ENCODE data around the gene ERP44. TPM values are rescaled to one million over a fixed set of nuclear protein-coding genes. Genes with fewer than 3 reads are reported as not detected.

ERP44 gene
- total and polyA plus RNA-seq, 10 donors = 9.5 to 21.4 (median 17.2) TPM

DNA sequence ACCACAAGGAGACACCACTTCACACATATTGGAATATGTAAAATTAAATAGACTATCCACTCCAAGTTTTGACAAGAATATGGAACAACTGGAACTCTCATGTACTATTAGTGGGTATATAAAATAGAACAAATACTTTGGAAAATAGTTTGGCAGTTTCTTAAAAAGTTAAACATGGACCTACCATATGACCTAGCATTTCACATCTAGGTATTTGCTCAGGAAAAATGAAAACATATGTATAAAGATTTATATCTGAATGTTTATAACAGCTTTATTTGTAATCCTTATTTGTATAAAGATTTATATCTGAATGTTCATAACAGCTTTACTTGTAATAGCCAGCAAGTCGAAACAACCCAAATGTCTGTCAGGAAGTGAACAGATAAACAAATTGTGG, 49.2 kb downstream of the ERP44 start:
- TF ChIP-seq, protein P1, sequence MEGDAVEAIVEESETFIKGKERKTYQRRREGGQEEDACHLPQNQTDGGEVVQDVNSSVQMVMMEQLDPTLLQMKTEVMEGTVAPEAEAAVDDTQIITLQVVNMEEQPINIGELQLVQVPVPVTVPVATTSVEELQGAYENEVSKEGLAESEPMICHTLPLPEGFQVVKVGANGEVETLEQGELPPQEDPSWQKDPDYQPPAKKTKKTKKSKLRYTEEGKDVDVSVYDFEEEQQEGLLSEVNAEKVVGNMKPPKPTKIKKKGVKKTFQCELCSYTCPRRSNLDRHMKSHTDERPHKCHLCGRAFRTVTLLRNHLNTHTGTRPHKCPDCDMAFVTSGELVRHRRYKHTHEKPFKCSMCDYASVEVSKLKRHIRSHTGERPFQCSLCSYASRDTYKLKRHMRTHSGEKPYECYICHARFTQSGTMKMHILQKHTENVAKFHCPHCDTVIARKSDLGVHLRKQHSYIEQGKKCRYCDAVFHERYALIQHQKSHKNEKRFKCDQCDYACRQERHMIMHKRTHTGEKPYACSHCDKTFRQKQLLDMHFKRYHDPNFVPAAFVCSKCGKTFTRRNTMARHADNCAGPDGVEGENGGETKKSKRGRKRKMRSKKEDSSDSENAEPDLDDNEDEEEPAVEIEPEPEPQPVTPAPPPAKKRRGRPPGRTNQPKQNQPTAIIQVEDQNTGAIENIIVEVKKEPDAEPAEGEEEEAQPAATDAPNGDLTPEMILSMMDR (IDR thresholded peaks at IDR 0.05 in 8 of 11, conservative IDR thresholded peaks at IDR 0.05 in 3 of 11) = no peak
- TF ChIP-seq POLR2A (IDR thresholded peaks at IDR 0.05) (no peak), POLR2AphosphoS5 (IDR thresholded peaks at IDR 0.05) (no peak)
- H3K27me3 ChIP-seq (replicated peaks in 1 of 7) = no peaks in the 10 kb centered on the region
- intact Hi-C loops (cut with DNase I; ENCODE audit: low total_unique reads) = no loop called here
- H3K9me3 ChIP-seq = no peaks in the 10 kb centered on the region
- WGBS, 5 donors = 87 to 89% (median 89%) methylated on average over 1 of the region's 1 CpG
- H3K27ac ChIP-seq = no peak overlapping the region
- no peak overlapping the region for H3K4me3 ChIP-seq
- H3K4me1 ChIP-seq = peaks cover 0 to 26% (median 7%) of the 10 kb centered on the region in 6 donors
- H3K36me3 ChIP-seq = peaks cover 0 to 64% (median 15%) of the 10 kb centered on the region in 6 donors
- no peak for DNase-seq

DNA sequence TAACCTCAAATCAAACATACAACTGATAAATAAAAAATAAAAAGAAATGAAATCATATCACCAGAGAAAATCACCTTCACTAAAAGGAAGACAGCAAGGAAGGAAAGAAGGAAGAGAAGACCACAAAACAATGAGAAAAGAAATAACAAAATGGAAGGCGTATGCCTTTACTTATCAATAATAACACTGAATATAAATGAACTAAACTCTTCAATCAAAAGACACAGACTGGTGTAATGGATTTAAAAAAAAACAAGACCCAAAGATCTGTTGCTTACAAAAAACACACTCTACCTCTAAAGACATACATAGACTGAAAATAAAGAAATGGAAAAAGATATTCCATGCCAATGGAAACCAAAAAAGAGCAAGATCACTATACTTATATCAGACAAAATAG, 60.3 kb downstream of the ERP44 start:
- intact Hi-C loops (cut with DNase I; ENCODE audit: low total_unique reads) = loop anchor here (10.0 kb wide), 1 partner anchor 46 kb away; no protein-coding TSS in a partner anchor
- Histone ChIP-seq H3K36me3 (peaks cover 0 to 47% (median 0%) of the 10 kb centered on the region in 6 donors), H3K27me3 (replicated peaks in 1 of 7) (no peaks in the 10 kb centered on the region), H3K4me3 (no peak overlapping the region), H3K4me1 (peaks cover 0 to 19% (median 0%) of the 10 kb centered on the region in 6 donors), H3K9me3 (peaks cover 0 to 15% (median 8%) of the 10 kb centered on the region in 8 donors), H3K27ac (no peak overlapping the region)
- WGBS, 5 donors = 89 to 100% (median 94%) methylated on average over 1 of the region's 1 CpG
- DNase-seq = no peak
- no peak for TF ChIP-seq POLR2A (IDR thresholded peaks at IDR 0.05)
- TF ChIP-seq POLR2AphosphoS5 (IDR thresholded peaks at IDR 0.05) = no peak
- TF ChIP-seq, protein P1 (IDR thresholded peaks at IDR 0.05 in 8 of 11, conservative IDR thresholded peaks at IDR 0.05 in 3 of 11) = no peak

DNA sequence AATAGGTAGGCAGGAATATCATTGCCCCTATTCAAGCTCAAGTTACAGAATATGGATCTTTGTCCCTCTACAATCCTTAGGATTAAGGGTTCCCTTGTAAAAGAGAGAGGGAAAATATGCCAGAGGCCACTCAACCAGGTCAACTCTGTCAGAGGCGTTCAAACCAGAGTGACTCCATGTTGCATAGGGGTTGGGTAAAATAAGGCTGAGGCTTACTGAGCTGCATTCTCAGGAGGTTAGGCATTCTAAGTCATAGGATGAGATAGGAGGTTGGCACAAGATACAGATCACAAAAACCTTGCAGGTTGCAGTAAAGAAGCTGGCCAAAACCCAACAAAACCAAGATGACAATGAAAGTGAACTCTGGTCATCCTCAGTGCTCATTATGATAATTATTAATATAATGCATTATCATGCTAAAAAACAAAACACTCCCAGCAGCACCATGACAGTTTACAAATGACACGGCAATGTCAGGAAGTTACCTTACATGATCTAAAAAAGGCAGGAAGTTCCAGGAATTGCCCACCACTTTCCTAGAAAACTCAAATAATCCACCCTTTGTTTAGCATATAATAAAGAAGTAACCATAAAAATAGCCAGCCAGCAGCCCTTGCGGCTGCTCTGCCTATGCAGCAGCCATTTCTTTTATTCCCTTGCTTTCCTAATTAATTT, 64.8 kb downstream of the ERP44 start:
- 73 to 89% (median 85%) methylated on average over 3 of the region's 3 CpGs for WGBS, 5 donors
- intact Hi-C loops (cut with DNase I; ENCODE audit: low total_unique reads) = loop anchor here (10.0 kb wide), 1 partner anchor 51 kb away; no protein-coding TSS in a partner anchor

DNA sequence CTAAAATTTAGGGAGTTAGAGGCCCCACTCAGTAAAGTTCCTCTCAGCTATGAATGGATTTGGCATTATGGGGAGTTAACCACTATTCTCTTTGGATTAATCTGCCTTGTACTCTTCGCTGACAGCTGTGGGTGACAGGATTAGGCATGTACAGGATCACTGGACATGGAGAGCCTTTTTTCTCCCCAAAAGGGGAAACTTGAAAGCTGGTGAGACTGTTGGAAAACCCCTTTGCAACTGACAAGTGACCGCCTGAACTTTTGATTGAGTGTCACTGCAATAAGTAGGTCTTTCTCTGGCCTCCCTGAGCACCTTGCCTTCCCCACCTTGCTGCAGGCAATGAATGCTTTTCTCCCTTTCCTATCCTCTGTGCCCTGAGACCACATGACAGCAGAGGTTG, 68.3 kb downstream of the ERP44 start:
- intact Hi-C loops (cut with DNase I; ENCODE audit: low total_unique reads) = loop anchor here (10.0 kb wide), 1 partner anchor 54 kb away; no protein-coding TSS in a partner anchor
- H3K4me1 ChIP-seq = peaks cover 0 to 51% (median 16%) of the 10 kb centered on the region in 6 donors
- H3K36me3 ChIP-seq = peaks cover 0 to 36% (median 3%) of the 10 kb centered on the region in 6 donors
- H3K27ac ChIP-seq = no peak overlapping the region
- WGBS, 5 donors = 79 to 93% (median 85%) methylated on average over 2 of the region's 2 CpGs
- DNase-seq = no peak
- TF ChIP-seq, protein P1 (IDR thresholded peaks at IDR 0.05 in 8 of 11, conservative IDR thresholded peaks at IDR 0.05 in 3 of 11) = no peak
- TF ChIP-seq POLR2A (IDR thresholded peaks at IDR 0.05) (no peak), POLR2AphosphoS5 (IDR thresholded peaks at IDR 0.05) (no peak)
- peaks cover 0 to 12% (median 10%) of the 10 kb centered on the region in 8 donors for H3K9me3 ChIP-seq
- H3K27me3 ChIP-seq (replicated peaks in 1 of 7) = no peaks in the 10 kb centered on the region
- no peak overlapping the region for H3K4me3 ChIP-seq

More for the DNA sequence above, 64.8 kb downstream of the ERP44 start:
- no peak for DNase-seq
- Histone ChIP-seq H3K27me3 (replicated peaks in 1 of 7) (no peaks in the 10 kb centered on the region), H3K4me3 (no peak overlapping the region), H3K27ac (no peak overlapping the region), H3K36me3 (peaks cover 0 to 56% (median 3%) of the 10 kb centered on the region in 6 donors), H3K9me3 (peaks cover 0 to 20% (median 15%) of the 10 kb centered on the region in 8 donors), H3K4me1 (peaks cover 0 to 42% (median 4%) of the 10 kb centered on the region in 6 donors)
- TF ChIP-seq POLR2AphosphoS5 (IDR thresholded peaks at IDR 0.05) (no peak), POLR2A (IDR thresholded peaks at IDR 0.05) (no peak)
- TF ChIP-seq, protein P1 (IDR thresholded peaks at IDR 0.05 in 8 of 11, conservative IDR thresholded peaks at IDR 0.05 in 3 of 11) = no peak
